Neural cell (in vitro differentiated cells): ENCODE data around the gene C14orf180. TPM values are rescaled to one million over a fixed set of nuclear protein-coding genes. Genes with fewer than 3 reads are reported as not detected.

Experiments
- H2AFZ ChIP-seq: fragments of 200-600, 300-800 bp; sonication (generic), shearing (Covaris generic); 2 replicates; pipeline ENCODE4 v1.6.0; 2014; ENCODE audit warnings: low read depth, mild to moderate bottlenecking, antibody characterized with exemption, low read length, moderate library complexity
- H3F3A ChIP-seq: fragments of 200-600 bp; shearing (Covaris generic); 2 replicates; pipeline ENCODE4 v1.6.1; 2016; ENCODE audit warnings: mild to moderate bottlenecking, moderate library complexity, mixed read lengths, antibody characterized with exemption, low read length; ENCODE audit not compliant: insufficient read depth, poor library complexity, severe bottlenecking
- H3K27ac ChIP-seq: fragments of 200-600, 300-800 bp; sonication (generic), shearing (Covaris generic); 2 replicates; pipeline ENCODE4 v1.5.1; 2014; ENCODE audit warnings: mild to moderate bottlenecking, low read length, moderate library complexity
- H3K27me3 ChIP-seq: fragments of 300-800, 200-600 bp; sonication (generic), shearing (Covaris generic); 2 replicates; pipeline ENCODE4 v1.6.0; 2014; ENCODE audit warnings: mild to moderate bottlenecking, low read depth, low read length, moderate library complexity; ENCODE audit not compliant: insufficient read depth
- H3K36me3 ChIP-seq: fragments of 300-800, 200-600 bp; sonication (generic), shearing (Covaris generic); 2 replicates; pipeline ENCODE4 v1.5.1; 2014; ENCODE audit warnings: mild to moderate bottlenecking, antibody characterized with exemption, low read length, moderate library complexity; ENCODE audit not compliant: insufficient read depth
- H3K4me2 ChIP-seq: fragments of 300-800, 200-600 bp; sonication (generic), shearing (Covaris generic); 2 replicates; pipeline ENCODE4 v1.6.0; 2014; ENCODE audit warnings: mild to moderate bottlenecking, low read length
- H3K4me3 ChIP-seq: fragments of 300-800, 200-600 bp; sonication (generic), shearing (Covaris generic); 2 replicates; pipeline ENCODE4 v1.5.1; 2014; ENCODE audit warnings: mild to moderate bottlenecking, low read length, moderate library complexity
- H3K79me2 ChIP-seq: fragments of 200-600 bp; shearing (Covaris generic); replicated peaks from 2 replicates; pipeline ENCODE4 v1.6.0; 2014; ENCODE audit warnings: mild to moderate bottlenecking, low read length, moderate library complexity; ENCODE audit not compliant: insufficient read depth
- H3K9ac ChIP-seq: fragments of 300-800, 200-600 bp; sonication (generic), shearing (Covaris generic); 2 replicates; pipeline ENCODE4 v1.6.1; 2016; ENCODE audit warnings: mild to moderate bottlenecking, low read length, mixed read lengths
- H3K9me2 ChIP-seq: fragments of 200-600 bp; shearing (Covaris generic); 2 replicates; pipeline ENCODE4 v1.6.1; 2016; ENCODE audit warnings: mild to moderate bottlenecking, low read length, mixed read lengths; ENCODE audit not compliant: insufficient read depth
- H3K9me3 ChIP-seq: fragments of 200-600, 300-800 bp; sonication (generic), shearing (Covaris generic); 2 replicates; pipeline ENCODE4 v1.6.1; 2016; ENCODE audit warnings: mild to moderate bottlenecking, mixed run types, low read length, moderate library complexity, mixed read lengths
- H4K20me1 ChIP-seq: fragments of 200-600 bp; shearing (Covaris generic); 2 replicates; pipeline ENCODE4 v1.6.1; 2016; ENCODE audit warnings: mild to moderate bottlenecking, mixed run types; ENCODE audit not compliant: insufficient read depth
- CTCF ChIP-seq: fragments of 450-650 bp; IDR thresholded peaks from 2 replicates; pipeline ENCODE4 v1.5.1; 2014; ENCODE audit warnings: antibody characterized with exemption, mild to moderate bottlenecking, moderate library complexity; ENCODE audit not compliant: poor library complexity, severe bottlenecking
- EP300 ChIP-seq: fragments of 450-650 bp; conservative IDR thresholded peaks from 2 replicates; pipeline ENCODE4 v1.6.1; 2014; ENCODE audit warnings: antibody characterized with exemption, mild to moderate bottlenecking, moderate library complexity; ENCODE audit not compliant: poor library complexity, severe bottlenecking
- EZH2 ChIP-seq: fragments of 200-600, 300-800 bp; shearing (Covaris generic), sonication (generic); IDR thresholded peaks from 2 replicates; pipeline ENCODE4 v1.6.1; 2014; ENCODE audit warnings: antibody characterized with exemption, low read length, borderline replicate concordance, mild to moderate bottlenecking; ENCODE audit not compliant: insufficient read depth, poor library complexity, severe bottlenecking
- MXI1 ChIP-seq: fragments of 450-650 bp; conservative IDR thresholded peaks from 2 replicates; pipeline ENCODE4 v1.6.1; 2014; ENCODE audit warnings: antibody characterized with exemption, mild to moderate bottlenecking; ENCODE audit not compliant: poor library complexity, severe bottlenecking
- POLR2AphosphoS5 ChIP-seq: IDR thresholded peaks from 2 replicates; pipeline ENCODE4 v1.6.1; 2012
- RAD21 ChIP-seq: fragments of 450-650 bp; conservative IDR thresholded peaks from 2 replicates; pipeline ENCODE4 v1.6.1; 2014; ENCODE audit warnings: antibody characterized with exemption, mild to moderate bottlenecking, moderate library complexity
- SMC3 ChIP-seq: fragments of 450-650 bp; conservative IDR thresholded peaks from 2 replicates; pipeline ENCODE4 v1.6.1; 2014; ENCODE audit warnings: antibody characterized with exemption, mild to moderate bottlenecking, moderate library complexity; ENCODE audit not compliant: poor library complexity
- TAF1 ChIP-seq: IDR thresholded peaks from 2 replicates; pipeline ENCODE4 v1.6.1; 2012; ENCODE audit warnings: low read depth
- polyA plus RNA-seq: library from polyadenylated mRNA; depleted of rRNA; stranded (reverse); fragments of >200 nt; gene quantifications from 2 replicates; pipeline ENCODE4 v1.2.3, GENCODE V29; 2014
- TF ChIP-seq, protein P1 (sequence below): IDR thresholded peaks from 2 replicates; pipeline ENCODE4 v1.6.1; 2012; ENCODE audit warnings: borderline replicate concordance

Gene C14orf180
- polyA plus RNA-seq, 1 donor from 2014 or later, result not detected

- Histone ChIP-seq H3K36me3 (no peaks in the 10 kb centered on the region), H3F3A (no peaks in the 10 kb centered on the region), H3K9me2 (no peaks in the 10 kb centered on the region), H3K4me3 (no peak overlapping the region), H4K20me1 (no peaks in the 10 kb centered on the region), H3K9me3 (no peaks in the 10 kb centered on the region), H3K9ac (no peak overlapping the region), H3K79me2 (no peaks in the 10 kb centered on the region), H2AFZ (no peak overlapping the region), H3K27ac (no peak overlapping the region), H3K27me3 (no peaks in the 10 kb centered on the region), H3K4me2 (no peak overlapping the region)
- TF ChIP-seq TAF1 (no peak), EZH2 (no peak), SMC3 (no peak), RAD21 (no peak), MXI1 (no peak), CTCF (no peak), POLR2AphosphoS5 (no peak), EP300 (no peak)
- TF ChIP-seq, protein P1, sequence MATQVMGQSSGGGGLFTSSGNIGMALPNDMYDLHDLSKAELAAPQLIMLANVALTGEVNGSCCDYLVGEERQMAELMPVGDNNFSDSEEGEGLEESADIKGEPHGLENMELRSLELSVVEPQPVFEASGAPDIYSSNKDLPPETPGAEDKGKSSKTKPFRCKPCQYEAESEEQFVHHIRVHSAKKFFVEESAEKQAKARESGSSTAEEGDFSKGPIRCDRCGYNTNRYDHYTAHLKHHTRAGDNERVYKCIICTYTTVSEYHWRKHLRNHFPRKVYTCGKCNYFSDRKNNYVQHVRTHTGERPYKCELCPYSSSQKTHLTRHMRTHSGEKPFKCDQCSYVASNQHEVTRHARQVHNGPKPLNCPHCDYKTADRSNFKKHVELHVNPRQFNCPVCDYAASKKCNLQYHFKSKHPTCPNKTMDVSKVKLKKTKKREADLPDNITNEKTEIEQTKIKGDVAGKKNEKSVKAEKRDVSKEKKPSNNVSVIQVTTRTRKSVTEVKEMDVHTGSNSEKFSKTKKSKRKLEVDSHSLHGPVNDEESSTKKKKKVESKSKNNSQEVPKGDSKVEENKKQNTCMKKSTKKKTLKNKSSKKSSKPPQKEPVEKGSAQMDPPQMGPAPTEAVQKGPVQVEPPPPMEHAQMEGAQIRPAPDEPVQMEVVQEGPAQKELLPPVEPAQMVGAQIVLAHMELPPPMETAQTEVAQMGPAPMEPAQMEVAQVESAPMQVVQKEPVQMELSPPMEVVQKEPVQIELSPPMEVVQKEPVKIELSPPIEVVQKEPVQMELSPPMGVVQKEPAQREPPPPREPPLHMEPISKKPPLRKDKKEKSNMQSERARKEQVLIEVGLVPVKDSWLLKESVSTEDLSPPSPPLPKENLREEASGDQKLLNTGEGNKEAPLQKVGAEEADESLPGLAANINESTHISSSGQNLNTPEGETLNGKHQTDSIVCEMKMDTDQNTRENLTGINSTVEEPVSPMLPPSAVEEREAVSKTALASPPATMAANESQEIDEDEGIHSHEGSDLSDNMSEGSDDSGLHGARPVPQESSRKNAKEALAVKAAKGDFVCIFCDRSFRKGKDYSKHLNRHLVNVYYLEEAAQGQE, result no peak
Observed at GRCh38 chr14:104592292-104592672, 12.7 kb downstream of the C14orf180 start.

- Histone ChIP-seq H3K9ac (no peak overlapping the region), H3K27ac (no peak overlapping the region)
Observed at GRCh38 chr14:104592785-104593184, 13.2 kb downstream of the C14orf180 start.

More at GRCh38 chr14:104592785-104593184, 13.2 kb downstream of the C14orf180 start:
- H3K4me2 ChIP-seq, result no peak overlapping the region
- H3K9me3 ChIP-seq, result no peaks in the 10 kb centered on the region
- TF ChIP-seq POLR2AphosphoS5 (no peak), CTCF (no peak), SMC3 (no peak)
- no peak overlapping the region for H2AFZ ChIP-seq
- no peaks in the 10 kb centered on the region for H3K79me2 ChIP-seq
- H3K36me3 ChIP-seq, result no peaks in the 10 kb centered on the region
- H3F3A ChIP-seq, result no peaks in the 10 kb centered on the region
- no peak overlapping the region for H3K4me3 ChIP-seq
- H3K9me2 ChIP-seq, result no peaks in the 10 kb centered on the region
- no peaks in the 10 kb centered on the region for H4K20me1 ChIP-seq
- no peaks in the 10 kb centered on the region for H3K27me3 ChIP-seq
